ENCODE results near the gene CRYBG1.
"Not testable (repeated sequence)": the region's sequence is repeated elsewhere in the genome, so short reads cannot be mapped to it uniquely, and the experiment has no call there.

CRYBG1 gene

DNA sequence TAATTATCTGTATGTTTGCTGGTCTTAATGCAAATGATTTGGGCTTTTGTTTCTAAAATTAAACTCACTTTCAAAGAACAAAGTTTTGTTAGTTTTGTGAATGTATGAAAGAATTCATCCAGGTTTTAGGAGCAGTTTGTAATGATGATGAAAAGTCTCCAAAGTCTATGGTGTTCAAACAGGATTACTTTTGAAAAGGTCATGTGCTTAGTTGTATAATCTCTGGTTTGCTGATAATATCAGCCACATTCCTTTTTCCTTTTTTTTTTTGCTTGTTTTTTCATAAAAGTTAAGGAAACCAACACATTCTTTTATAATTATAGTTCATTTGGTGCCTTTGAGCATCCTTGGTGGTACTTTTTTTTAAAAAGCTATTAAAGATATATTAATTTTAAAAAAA, 179.9 kb downstream of the CRYBG1 start:
- TF ChIP-seq, protein P1, sequence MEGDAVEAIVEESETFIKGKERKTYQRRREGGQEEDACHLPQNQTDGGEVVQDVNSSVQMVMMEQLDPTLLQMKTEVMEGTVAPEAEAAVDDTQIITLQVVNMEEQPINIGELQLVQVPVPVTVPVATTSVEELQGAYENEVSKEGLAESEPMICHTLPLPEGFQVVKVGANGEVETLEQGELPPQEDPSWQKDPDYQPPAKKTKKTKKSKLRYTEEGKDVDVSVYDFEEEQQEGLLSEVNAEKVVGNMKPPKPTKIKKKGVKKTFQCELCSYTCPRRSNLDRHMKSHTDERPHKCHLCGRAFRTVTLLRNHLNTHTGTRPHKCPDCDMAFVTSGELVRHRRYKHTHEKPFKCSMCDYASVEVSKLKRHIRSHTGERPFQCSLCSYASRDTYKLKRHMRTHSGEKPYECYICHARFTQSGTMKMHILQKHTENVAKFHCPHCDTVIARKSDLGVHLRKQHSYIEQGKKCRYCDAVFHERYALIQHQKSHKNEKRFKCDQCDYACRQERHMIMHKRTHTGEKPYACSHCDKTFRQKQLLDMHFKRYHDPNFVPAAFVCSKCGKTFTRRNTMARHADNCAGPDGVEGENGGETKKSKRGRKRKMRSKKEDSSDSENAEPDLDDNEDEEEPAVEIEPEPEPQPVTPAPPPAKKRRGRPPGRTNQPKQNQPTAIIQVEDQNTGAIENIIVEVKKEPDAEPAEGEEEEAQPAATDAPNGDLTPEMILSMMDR (conservative IDR thresholded peaks at IDR 0.05; ENCODE audit: control insufficient read depth, insufficient read depth, low read depth, low read length): no peak
- DNase-seq (ENCODE audit: low read depth): no peak
- H3K4me3 ChIP-seq (ENCODE audit: control insufficient read depth, low read depth, low read length): no peak overlapping the region

DNA sequence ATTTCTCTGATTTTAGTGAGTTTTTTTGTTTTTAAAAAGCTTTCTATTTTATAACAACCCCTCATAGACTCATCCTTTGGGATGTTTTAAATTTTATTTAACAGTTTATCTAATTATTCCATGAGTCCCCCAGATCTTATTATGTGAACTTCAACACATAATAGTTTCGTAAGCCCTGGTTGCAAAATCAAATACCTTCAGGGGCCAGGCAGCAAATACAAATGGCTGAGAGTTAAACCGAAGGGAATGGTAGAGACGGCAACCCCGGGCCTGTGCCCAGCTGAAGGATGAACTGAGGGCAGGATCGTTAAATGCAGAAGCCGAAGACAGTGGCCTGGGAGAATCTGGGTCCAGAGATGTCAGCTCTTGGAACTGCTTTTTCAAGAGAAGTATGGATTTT, 180.4 kb downstream of the CRYBG1 start:
- DNase-seq (ENCODE audit: low read depth): peak; percentile 42
- TF ChIP-seq, protein P1 (conservative IDR thresholded peaks at IDR 0.05; ENCODE audit: control insufficient read depth, insufficient read depth, low read depth, low read length): no peak
- no peak overlapping the region for H3K4me3 ChIP-seq (ENCODE audit: control insufficient read depth, low read depth, low read length)

DNA sequence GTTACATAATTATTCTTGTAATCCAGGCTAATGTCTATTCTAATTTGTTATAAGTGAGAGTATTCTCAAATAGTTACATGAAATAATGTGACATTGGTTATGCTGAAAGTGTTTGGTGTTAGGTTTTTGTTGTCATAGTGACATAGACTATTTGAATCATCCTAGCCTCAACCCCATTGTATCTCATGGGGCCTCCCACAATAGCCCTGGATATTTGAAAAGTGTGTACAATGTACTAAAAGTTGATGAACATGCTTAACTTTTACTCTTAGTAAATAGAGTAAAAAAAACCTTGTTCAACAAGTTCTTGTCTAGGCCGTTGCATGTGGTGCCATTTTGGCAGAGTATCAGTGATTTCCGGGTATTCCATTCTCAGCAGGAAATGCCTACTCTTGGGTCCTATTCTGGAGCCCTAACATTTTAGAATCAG, 185.8 kb downstream of the CRYBG1 start:
- peak; percentile 85 for DNase-seq (ENCODE audit: low read depth)
- H3K4me3 ChIP-seq (ENCODE audit: control insufficient read depth, low read depth, low read length): no peak overlapping the region
- TF ChIP-seq, protein P1 (conservative IDR thresholded peaks at IDR 0.05; ENCODE audit: control insufficient read depth, insufficient read depth, low read depth, low read length): no peak

DNA sequence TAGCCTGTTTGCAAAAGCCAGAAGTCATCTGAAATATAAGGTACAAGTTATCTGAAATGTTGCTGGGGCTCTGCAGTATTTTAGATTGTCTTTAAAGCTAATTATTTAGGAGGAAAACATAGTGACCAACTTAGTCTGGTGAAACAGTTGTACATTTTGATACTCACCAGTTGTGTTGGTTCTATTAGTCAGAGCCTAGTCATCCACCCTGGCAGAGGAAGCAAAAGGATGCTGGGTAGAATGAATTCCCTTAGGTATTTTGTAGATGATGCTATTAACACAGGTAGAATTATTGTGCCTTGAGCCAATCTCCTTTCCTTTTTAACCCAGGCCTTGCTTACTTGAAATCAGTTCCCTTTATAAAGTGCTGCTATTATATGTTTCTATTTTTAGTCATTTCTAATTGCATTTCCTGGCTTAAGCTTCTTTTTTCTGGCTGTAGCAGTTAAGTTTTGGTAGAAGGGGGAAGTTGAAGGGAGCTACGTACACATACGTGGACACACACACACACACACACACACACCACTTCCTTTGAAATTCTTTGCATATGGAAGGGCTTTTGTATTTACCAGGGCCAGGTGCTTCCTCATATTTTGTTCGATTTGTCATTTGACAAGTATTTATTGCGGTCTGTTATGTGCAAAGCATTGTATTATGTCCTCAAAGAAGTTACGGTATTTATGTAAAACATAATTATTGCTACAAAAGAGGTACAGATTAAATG, 186.3 kb downstream of the CRYBG1 start:
- DNase-seq (ENCODE audit: low read depth): peak; percentile 95
- TF ChIP-seq, protein P1 (conservative IDR thresholded peaks at IDR 0.05; ENCODE audit: control insufficient read depth, insufficient read depth, low read depth, low read length): no peak
- H3K4me3 ChIP-seq (ENCODE audit: control insufficient read depth, low read depth, low read length): no peak overlapping the region

DNA sequence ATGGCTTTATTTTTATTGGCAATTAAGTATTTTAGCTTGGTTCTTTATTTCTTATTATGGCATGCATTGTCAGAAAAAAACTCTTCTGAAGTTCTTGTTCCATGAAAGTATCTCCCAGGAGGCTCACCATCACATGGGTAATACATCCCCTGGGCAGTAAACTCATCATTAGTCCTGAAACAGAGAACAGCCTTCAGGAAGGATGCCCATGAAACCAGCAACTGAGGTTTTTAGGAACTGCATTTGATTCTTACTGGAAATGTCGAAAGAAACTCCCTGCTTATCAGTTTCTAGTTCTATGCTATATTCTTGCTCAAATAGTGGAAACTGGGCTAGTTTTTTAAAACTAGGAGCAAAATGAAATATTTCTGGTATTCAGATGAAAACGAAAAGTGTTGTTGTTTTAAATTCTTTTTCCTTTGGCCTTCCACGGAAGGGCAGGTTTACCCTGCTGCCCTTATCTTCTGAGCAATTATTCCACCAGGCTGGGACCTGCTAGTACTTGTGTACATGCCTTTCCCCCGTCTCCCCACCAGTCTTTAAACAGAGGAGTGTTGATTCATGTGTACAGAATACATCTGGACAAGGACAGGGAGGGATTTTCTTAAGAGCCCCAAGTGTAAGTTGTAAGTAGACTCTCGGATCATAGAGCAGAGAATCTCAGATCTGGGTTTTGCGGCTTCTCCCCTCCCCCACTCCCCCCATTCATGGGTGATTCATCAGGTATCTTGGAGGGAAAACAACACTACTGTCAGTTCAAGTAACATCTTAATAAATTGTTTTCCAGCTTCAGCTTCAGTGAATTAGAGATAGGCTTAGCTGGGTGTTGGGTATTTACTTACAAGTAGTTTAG, 187.3 kb downstream of the CRYBG1 start:
- H3K4me3 ChIP-seq (ENCODE audit: control insufficient read depth, low read depth, low read length): no peak overlapping the region
- TF ChIP-seq, protein P1 (conservative IDR thresholded peaks at IDR 0.05; ENCODE audit: control insufficient read depth, insufficient read depth, low read depth, low read length): no peak
- DNase-seq (ENCODE audit: low read depth): peak; percentile 88

DNA sequence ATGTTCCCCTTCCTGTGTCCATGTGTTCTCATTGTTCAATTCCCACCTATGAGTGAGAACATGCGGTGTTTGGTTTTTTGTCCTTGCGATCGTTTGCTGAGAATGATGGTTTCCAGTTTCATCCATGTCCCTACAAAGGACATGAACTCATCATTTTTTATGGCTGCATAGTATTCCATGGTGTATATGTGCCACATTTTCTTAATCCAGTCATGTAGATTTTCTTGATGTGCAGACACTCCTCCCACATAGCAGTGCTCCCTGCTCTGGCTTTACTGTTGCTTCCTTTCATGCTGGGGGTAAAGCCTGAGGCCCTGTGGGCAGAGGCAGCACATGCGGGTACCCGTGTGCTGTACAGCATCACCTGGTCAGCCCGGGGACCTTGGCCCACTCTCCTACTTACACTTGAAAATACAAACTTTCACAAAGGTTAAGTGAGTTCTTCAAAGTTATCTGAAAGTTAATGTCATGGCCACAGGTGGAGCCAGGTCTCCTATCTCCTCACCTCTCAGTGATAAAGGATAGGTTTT, 188.5 kb downstream of the CRYBG1 start:
- not testable (repeated sequence) for DNase-seq (ENCODE audit: low read depth); H3K4me3 ChIP-seq (ENCODE audit: control insufficient read depth, low read depth, low read length)

DNA sequence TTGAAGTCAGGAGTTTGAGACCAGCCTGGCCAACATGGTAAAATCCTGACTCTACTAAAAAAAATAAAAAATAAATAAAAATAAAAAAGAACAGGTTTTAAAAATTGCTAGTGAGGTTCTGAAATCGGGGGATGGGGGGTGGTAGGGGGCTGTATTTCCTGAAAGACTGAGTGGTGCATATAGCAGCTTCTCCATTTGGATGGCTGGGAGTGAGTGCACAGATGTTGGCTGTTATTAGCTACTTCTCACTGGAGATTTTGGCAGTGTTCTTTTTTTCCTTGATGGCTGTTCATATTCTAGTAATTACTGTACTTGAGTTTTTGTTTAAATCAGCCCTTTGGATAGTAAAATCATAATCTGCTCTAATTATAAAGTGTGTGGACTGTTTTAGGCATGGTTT, 189.0 kb downstream of the CRYBG1 start:
- DNase-seq (ENCODE audit: low read depth): no peak
- no peak overlapping the region for H3K4me3 ChIP-seq (ENCODE audit: control insufficient read depth, low read depth, low read length)
- TF ChIP-seq, protein P1 (conservative IDR thresholded peaks at IDR 0.05; ENCODE audit: control insufficient read depth, insufficient read depth, low read depth, low read length): no peak

All from fibroblast of mammary gland (primary cell).